CD4-positive, alpha-beta memory T cell (primary cell): ENCODE data around the gene NOX3. TPM values are rescaled to one million over a fixed set of nuclear protein-coding genes. Genes with fewer than 3 reads are reported as not detected.

Source experiments
- polyA plus RNA-seq, 2 donors: library from polyadenylated mRNA; unstranded; fragments of 300-500 nt; fragmentation: Illumina TruSeq; gene quantifications; one replicate each; pipeline ENCODE4 v1.2.3, GENCODE V29; 2021
- total RNA-seq, 2 experiments: library from RNA; stranded (reverse); gene quantifications; one replicate each; pipeline ENCODE4 v1.2.3, GENCODE V29; 2021

Gene NOX3
- total and polyA plus RNA-seq, 4 experiments from 2014 or later = not detected

Other genes starting within 250 kb of the NOX3 start
- gene CLDN20, start 191.8 kb downstream of the NOX3 start, total RNA-seq = not detected
- gene CLDN20, start 191.8 kb downstream of the NOX3 start, polyA plus RNA-seq = not detected
- gene TFB1M, start 141.4 kb downstream of the NOX3 start, total RNA-seq = 10 to 100 TPM; 36.6 to 45.7 TPM
- gene TFB1M, start 141.4 kb downstream of the NOX3 start, polyA plus RNA-seq = 10 to 100 TPM; 12.6 to 21.6 TPM